PC-3 (cell line): Measurements from ENCODE around the gene TCHP. TPM values are rescaled to one million over a fixed set of nuclear protein-coding genes. Genes with fewer than 3 reads are reported as not detected.
A peak's percentile ranks its signal among the peaks of the same experiment; 100 is the strongest.

Experiments used
- ATAC-seq: fragments of 200-7000 bp; cut with Tn5 transposase; 2 replicates; pipeline ENCODE4 v1.9.1; 2020; ENCODE audit warnings: mild to moderate bottlenecking, moderate library complexity
- BruUV-seq: library from RNA; stranded (reverse); fragments of 400-500 nt; replicated peaks from 2 replicates; lab custom pipeline; 2021; lab: Mats Ljungman, UMichigan
- CTCF ChIA-PET: fragments of 300-600 bp; sonication (Branson Sonifier 250); formaldehyde crosslinking; loops from one replicate; lab custom pipeline; 2022; ENCODE audit warnings: antibody characterized with exemption; lab: Charles Lee
- POLR2A ChIA-PET: fragments of 300-600 bp; sonication (Branson Sonifier 250); formaldehyde crosslinking; loops from one replicate; lab custom pipeline; 2022; ENCODE audit warnings: antibody characterized with exemption; ENCODE audit not compliant: unreplicated experiment; lab: Charles Lee
- DNase-seq: peaks from one replicate; pipeline ENCODE4 v3.0.0-alpha.2; 2015
- H2AFZ ChIP-seq: fragments of 300-600 bp; sonication (generic); 2 replicates; pipeline ENCODE4 v1.6.0; 2016; ENCODE audit warnings: antibody characterized with exemption, low read length
- H3F3A ChIP-seq: fragments of 300-600 bp; sonication (generic); one replicate; pipeline ENCODE4 v1.6.0; 2017; ENCODE audit warnings: antibody characterized with exemption, low read length, control low read depth, mild to moderate bottlenecking; ENCODE audit not compliant: unreplicated experiment
- H3K27ac ChIP-seq: fragments of 300-600 bp; sonication (generic); 2 replicates; pipeline ENCODE4 v1.5.1; 2016; ENCODE audit warnings: mild to moderate bottlenecking, low read length
- H3K27me3 ChIP-seq: fragments of 300-600 bp; sonication (generic); 2 replicates; pipeline ENCODE4 v1.6.1; 2016; ENCODE audit warnings: low read length, mixed read lengths
- H3K36me3 ChIP-seq: fragments of 300-600 bp; sonication (generic); 2 replicates; pipeline ENCODE4 v1.6.1; 2016; ENCODE audit warnings: low read depth, mixed run types, low read length, mixed read lengths
- H3K4me1 ChIP-seq: fragments of 300-600 bp; sonication (generic); 2 replicates; pipeline ENCODE4 v1.5.1; 2016; ENCODE audit warnings: low read length; ENCODE audit not compliant: insufficient read depth
- H3K4me2 ChIP-seq: fragments of 300-600 bp; sonication (generic); 2 replicates; pipeline ENCODE4 v1.6.0; 2016; ENCODE audit warnings: low read length
- H3K4me3 ChIP-seq: fragments of 300-600 bp; sonication (generic); 2 replicates; pipeline ENCODE4 v1.5.1; 2016; ENCODE audit warnings: mild to moderate bottlenecking, low read length, mixed read lengths
- H3K79me2 ChIP-seq: fragments of 300-600 bp; sonication (generic); 2 replicates; pipeline ENCODE4 v1.6.1; 2017; ENCODE audit warnings: low read length, mixed read lengths
- H3K9ac ChIP-seq: fragments of 300-600 bp; sonication (generic); 2 replicates; pipeline ENCODE4 v1.6.0; 2016; ENCODE audit warnings: mild to moderate bottlenecking, low read length
- H3K9me2 ChIP-seq: fragments of 300-600 bp; sonication (generic); replicated peaks from 2 replicates; pipeline ENCODE4 v1.6.1; 2016; ENCODE audit warnings: mixed run types, low read length, mixed read lengths
- H3K9me3 ChIP-seq: fragments of 300-600 bp; sonication (generic); 2 replicates; pipeline ENCODE4 v1.6.1; 2016; ENCODE audit warnings: low read length, mixed read lengths
- H4K20me1 ChIP-seq: fragments of 300-600 bp; sonication (generic); 2 replicates; pipeline ENCODE4 v1.6.1; 2016; ENCODE audit warnings: low read length, mixed read lengths
- EZH2 ChIP-seq: fragments of 300-600 bp; sonication (generic); IDR thresholded peaks from one replicate; pipeline ENCODE4 v1.6.1; 2017; ENCODE audit warnings: antibody characterized with exemption, mild to moderate bottlenecking, low read length; ENCODE audit not compliant: unreplicated experiment
- EZH2phosphoT487 ChIP-seq: fragments of 300-600 bp; sonication (generic); IDR thresholded peaks from 2 replicates; pipeline ENCODE4 v1.6.1; 2018; ENCODE audit warnings: mild to moderate bottlenecking, antibody characterized with exemption, low read length, borderline replicate concordance
- intact Hi-C: fragments of 100-400 bp; cut with micrococcal nuclease; formaldehyde crosslinking; loops from 2 replicates; pipeline ENCODE4 v1.9.0; 2023
- total RNA-seq: library from RNA; depleted of rRNA; stranded (reverse); fragments of >200 nt; gene quantifications from 2 replicates; pipeline ENCODE4 v1.2.3, GENCODE V29; 2014
- TF ChIP-seq, protein P1 (sequence below): fragments of 300-600 bp; sonication (generic); conservative IDR thresholded peaks from 2 replicates; pipeline ENCODE4 v1.5.1; 2017; ENCODE audit warnings: antibody characterized with exemption, low read depth, mild to moderate bottlenecking, low read length

Gene TCHP
- total RNA-seq, 1 experiment from 2014 or later = 21.6 TPM

DNA sequence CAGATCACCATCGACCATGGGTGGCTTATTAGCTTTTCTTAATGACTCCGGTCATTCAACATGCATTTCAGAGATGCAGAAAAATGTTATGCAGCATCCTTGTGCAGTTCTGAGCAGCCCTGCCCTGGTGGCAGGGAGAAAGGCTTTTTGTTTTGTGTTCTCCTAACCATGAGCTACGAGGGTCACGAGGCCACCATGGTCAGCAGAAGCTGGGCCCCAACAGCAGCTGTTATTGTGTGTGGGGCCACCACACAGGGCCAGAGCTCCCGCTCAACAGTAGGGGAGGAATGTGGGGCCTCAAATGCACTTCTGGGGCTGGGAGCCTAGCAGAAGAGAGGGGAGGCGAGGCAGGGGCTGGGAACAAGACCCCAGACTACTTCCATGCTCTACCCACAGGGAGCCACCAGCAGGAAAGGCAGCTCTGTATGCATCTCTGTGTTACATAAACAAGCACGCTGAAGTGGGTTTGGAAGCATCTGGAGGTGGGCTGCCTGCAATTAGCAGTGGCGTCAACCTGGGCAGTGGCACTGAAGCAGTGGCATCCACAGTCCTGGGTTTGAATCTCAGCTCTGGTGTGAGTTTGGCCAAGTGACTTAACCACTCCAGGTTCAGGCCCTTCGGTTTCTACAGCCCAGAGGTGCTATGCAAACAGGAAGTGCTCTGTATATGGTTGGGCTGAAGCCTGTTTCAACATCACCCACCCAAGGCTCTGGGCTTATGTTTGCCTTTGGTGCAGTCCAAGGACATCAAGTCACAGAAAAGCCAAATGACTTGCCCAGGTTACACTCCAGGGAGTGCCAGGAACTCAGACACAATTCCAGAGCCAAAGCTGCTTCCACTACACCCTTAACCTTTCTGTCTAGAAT is 36.0 kb upstream of the TCHP start:
- no peak overlapping the region for H3K27ac ChIP-seq
- POLR2A ChIA-PET = no interaction called here
- H2AFZ ChIP-seq = no peak overlapping the region
- no peaks in the 10 kb centered on the region for H3F3A ChIP-seq
- H3K9ac ChIP-seq = no peak overlapping the region
- no TSS peak for BruUV-seq
- no peaks in the 10 kb centered on the region for H4K20me1 ChIP-seq
- CTCF ChIA-PET = no interaction called here
- no peaks in the 10 kb centered on the region for H3K36me3 ChIP-seq
- no peaks in the 10 kb centered on the region for H3K27me3 ChIP-seq
- peak; percentile 21 for DNase-seq
- no peak overlapping the region for H3K4me3 ChIP-seq
- no peak overlapping the region for H3K4me2 ChIP-seq
- TF ChIP-seq, protein P1, sequence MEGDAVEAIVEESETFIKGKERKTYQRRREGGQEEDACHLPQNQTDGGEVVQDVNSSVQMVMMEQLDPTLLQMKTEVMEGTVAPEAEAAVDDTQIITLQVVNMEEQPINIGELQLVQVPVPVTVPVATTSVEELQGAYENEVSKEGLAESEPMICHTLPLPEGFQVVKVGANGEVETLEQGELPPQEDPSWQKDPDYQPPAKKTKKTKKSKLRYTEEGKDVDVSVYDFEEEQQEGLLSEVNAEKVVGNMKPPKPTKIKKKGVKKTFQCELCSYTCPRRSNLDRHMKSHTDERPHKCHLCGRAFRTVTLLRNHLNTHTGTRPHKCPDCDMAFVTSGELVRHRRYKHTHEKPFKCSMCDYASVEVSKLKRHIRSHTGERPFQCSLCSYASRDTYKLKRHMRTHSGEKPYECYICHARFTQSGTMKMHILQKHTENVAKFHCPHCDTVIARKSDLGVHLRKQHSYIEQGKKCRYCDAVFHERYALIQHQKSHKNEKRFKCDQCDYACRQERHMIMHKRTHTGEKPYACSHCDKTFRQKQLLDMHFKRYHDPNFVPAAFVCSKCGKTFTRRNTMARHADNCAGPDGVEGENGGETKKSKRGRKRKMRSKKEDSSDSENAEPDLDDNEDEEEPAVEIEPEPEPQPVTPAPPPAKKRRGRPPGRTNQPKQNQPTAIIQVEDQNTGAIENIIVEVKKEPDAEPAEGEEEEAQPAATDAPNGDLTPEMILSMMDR = no peak
- no peak for TF ChIP-seq EZH2
- no peak for TF ChIP-seq EZH2phosphoT487
- H3K9me3 ChIP-seq = no peaks in the 10 kb centered on the region
- H3K4me1 ChIP-seq = peaks cover 19% of the 10 kb centered on the region
- H3K9me2 ChIP-seq = no peaks in the 10 kb centered on the region
- peaks cover 12% of the 10 kb centered on the region for H3K79me2 ChIP-seq
- intact Hi-C loops = no loop called here
- ATAC-seq = peak; percentile 31

DNA sequence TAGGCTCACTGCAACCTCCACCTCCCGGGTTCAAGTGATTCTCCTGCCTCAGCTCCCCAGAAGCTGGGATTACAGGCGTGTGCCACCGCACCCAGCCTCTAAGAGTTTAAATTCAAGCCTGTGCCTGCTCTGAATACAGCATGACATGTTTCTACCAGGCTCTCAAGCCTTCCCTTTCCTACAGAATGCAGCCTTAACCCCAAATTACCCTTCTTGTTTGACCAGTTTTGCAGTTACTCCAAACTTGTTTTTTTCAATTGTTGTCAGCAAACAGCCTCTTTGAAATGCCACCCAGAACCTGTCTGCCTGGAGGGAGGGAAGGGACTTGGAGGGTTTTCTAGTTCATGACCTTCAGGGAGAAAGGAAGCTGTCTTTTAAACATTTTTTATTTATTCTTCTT is 35.2 kb upstream of the TCHP start:
- BruUV-seq = no TSS peak
- no peak overlapping the region for H3K9ac ChIP-seq
- TF ChIP-seq EZH2phosphoT487 (no peak), EZH2 (no peak)
- TF ChIP-seq, protein P1 = no peak
- no peaks in the 10 kb centered on the region for H3K36me3 ChIP-seq
- POLR2A ChIA-PET = no interaction called here
- peaks cover 19% of the 10 kb centered on the region for H3K4me1 ChIP-seq
- no peaks in the 10 kb centered on the region for H3K27me3 ChIP-seq
- intact Hi-C loops = no loop called here
- H4K20me1 ChIP-seq = no peaks in the 10 kb centered on the region
- no peak overlapping the region for H3K27ac ChIP-seq
- no peaks in the 10 kb centered on the region for H3K9me2 ChIP-seq
- H3K9me3 ChIP-seq = no peaks in the 10 kb centered on the region
- H3K4me3 ChIP-seq = no peak overlapping the region
- H3K4me2 ChIP-seq = 0 out of 2 replicates have a peak overlapping the region, but pooled peaks have one; percentile 15
- CTCF ChIA-PET = interaction anchor here (0.9 kb wide), 1 partner anchor 12 kb away, joined by 3 read pairs; no protein-coding TSS in a partner anchor
- ATAC-seq = peak; percentile 51
- DNase-seq = peak; percentile 72
- H3K79me2 ChIP-seq = peaks cover 12% of the 10 kb centered on the region
- no peak overlapping the region for H2AFZ ChIP-seq
- H3F3A ChIP-seq = no peaks in the 10 kb centered on the region
